H1 (cell line): ENCODE data around the gene PHC2. TPM values are rescaled to one million over a fixed set of nuclear protein-coding genes. Genes with fewer than 3 reads are reported as not detected.

ENCODE experiments used
- CTCF ChIA-PET: fragments of 300-600 bp; sonication (Branson Sonifier 250); formaldehyde crosslinking; loops from one replicate; lab custom pipeline; 2021; ENCODE audit not compliant: partially characterized antibody; lab: Charles Lee
- POLR2A ChIA-PET: fragments of 300-600 bp; sonication (Branson Sonifier 250); formaldehyde crosslinking; loops from one replicate; lab custom pipeline; 2021; ENCODE audit warnings: inconsistent platforms; ENCODE audit not compliant: partially characterized antibody; lab: Charles Lee
- DNase-seq, 2 experiments: peaks; one replicate each; pipeline versions ENCODE4 v3.0.0 to v3.0.0-alpha.2; 2010 to 2022; ENCODE audit warnings: low spot score in 2 of 2, low read depth in 1 of 2, mixed read lengths in 1 of 2
- FAIRE-seq: peaks from 2 replicates; lab custom pipeline; 2011; peaks lifted over from hg19 to GRCh38; lab: Jason Lieb, UNC
- H2AFZ ChIP-seq: 2 replicates; pipeline ENCODE4 v1.8.1; 2012; ENCODE audit warnings: low read length, inconsistent platforms
- H2AK5ac ChIP-seq: 2 replicates; pipeline ENCODE4 v1.6.1; 2013; ENCODE audit warnings: low read depth, low read length
- H2BK120ac ChIP-seq: replicated peaks from 2 replicates; pipeline ENCODE3; 2013; ENCODE audit warnings: low read depth, low read length, inconsistent platforms
- H2BK12ac ChIP-seq: 2 replicates; pipeline ENCODE4 v1.6.1; 2013; ENCODE audit warnings: low read depth, low read length
- H2BK15ac ChIP-seq: 2 replicates; pipeline ENCODE4 v1.6.1; 2013; ENCODE audit warnings: low read length
- H2BK20ac ChIP-seq: 2 replicates; pipeline ENCODE4 v1.6.1; 2013; ENCODE audit warnings: low read length
- H2BK5ac ChIP-seq: 2 replicates; pipeline ENCODE4 v1.6.1; 2013; ENCODE audit warnings: low read depth, low read length
- H3K14ac ChIP-seq: 2 replicates; pipeline ENCODE4 v1.6.1; 2013; ENCODE audit warnings: inconsistent platforms; ENCODE audit not compliant: insufficient read length
- H3K18ac ChIP-seq: 2 replicates; pipeline ENCODE4 v1.6.1; 2013; ENCODE audit warnings: low read length; ENCODE audit errors: extremely low read depth
- H3K23ac ChIP-seq: 2 replicates; pipeline ENCODE4 v1.6.1; 2013; ENCODE audit warnings: inconsistent platforms; ENCODE audit not compliant: insufficient read length
- H3K23me2 ChIP-seq: 2 replicates; pipeline ENCODE4 v1.6.1; 2013; ENCODE audit warnings: low read depth, low read length
- H3K27ac ChIP-seq: 2 replicates; pipeline ENCODE4 v1.6.1; 2011; ENCODE audit warnings: low read depth, low read length, inconsistent platforms
- H3K27me3 ChIP-seq, 4 experiments: replicated peaks in 1 of 4; 1 replicate in 1 of 4; 2 replicates in 3 of 4; pipeline versions ENCODE4 v1.6.1 to v1.8.1; 2011 to 2013; ENCODE audit warnings: low read length in 3 of 4, mild to moderate bottlenecking in 3 of 4, inconsistent platforms in 2 of 4, mixed read lengths in 2 of 4, moderate library complexity in 1 of 4; ENCODE audit not compliant: control insufficient read depth in 3 of 4, insufficient read depth in 3 of 4; ENCODE audit errors: extremely low read depth in 1 of 4
- H3K36me3 ChIP-seq, 4 experiments: 2 replicates each; pipeline versions ENCODE4 v1.6.1 to v1.8.1; 2011 to 2013; ENCODE audit warnings: mild to moderate bottlenecking in 4 of 4, low read length in 3 of 4, moderate library complexity in 2 of 4, control low read depth in 1 of 4, inconsistent platforms in 1 of 4; ENCODE audit not compliant: insufficient read depth in 4 of 4, control insufficient read depth in 2 of 4
- H3K4ac ChIP-seq: replicated peaks from 2 replicates; pipeline ENCODE3; 2013; ENCODE audit warnings: low read length, low read depth, mixed read lengths, inconsistent platforms; ENCODE audit not compliant: insufficient read length
- H3K4me1 ChIP-seq, 4 experiments: replicated peaks in 1 of 4; 1 replicate in 1 of 4; 2 replicates in 3 of 4; pipeline versions ENCODE4 v1.6.1 to v1.8.1; 2011 to 2013; ENCODE audit warnings: low read length in 3 of 4, inconsistent platforms in 2 of 4, mixed read lengths in 1 of 4; ENCODE audit not compliant: insufficient read depth in 4 of 4, control insufficient read depth in 3 of 4
- H3K4me2 ChIP-seq, 2 experiments: 2 replicates each; pipeline versions ENCODE4 v1.6.1 to v1.8.1; 2011 to 2013; ENCODE audit warnings: low read depth in 2 of 2, low read length in 2 of 2, control low read depth in 1 of 2, inconsistent platforms in 1 of 2, mild to moderate bottlenecking in 1 of 2; ENCODE audit not compliant: insufficient read depth in 1 of 2
- H3K4me3 ChIP-seq, 4 experiments: fragments of 200-600, 300-600 bp in 1 of 4; sonication (generic), shearing (Covaris generic), sonication (Bioruptor Twin) in 1 of 4; 2 replicates each; pipeline versions ENCODE4 v1.5.1 to v1.8.1; 2011 to 2016; ENCODE audit warnings: low read length in 4 of 4, low read depth in 3 of 4, control low read depth in 2 of 4, inconsistent platforms in 2 of 4, mild to moderate bottlenecking in 2 of 4, mixed read lengths in 1 of 4, moderate library complexity in 1 of 4; ENCODE audit not compliant: insufficient read depth in 2 of 4; ENCODE audit errors: extremely low read depth in 1 of 4
- H3K56ac ChIP-seq: replicated peaks from 2 replicates; pipeline ENCODE3; 2013; ENCODE audit warnings: low read depth, mild to moderate bottlenecking, mixed read lengths, low read length, inconsistent platforms; ENCODE audit not compliant: insufficient read length
- H3K79me1 ChIP-seq: 2 replicates; pipeline ENCODE4 v1.6.1; 2013; ENCODE audit warnings: low read depth, low read length, control low read depth
- H3K79me2 ChIP-seq, 2 experiments: 2 replicates each; pipeline versions ENCODE4 v1.6.1 to v1.8.1; 2012 to 2013; ENCODE audit warnings: low read length in 2 of 2, mild to moderate bottlenecking in 2 of 2, inconsistent platforms in 1 of 2; ENCODE audit not compliant: insufficient read depth in 2 of 2, control insufficient read depth in 1 of 2
- H3K9ac ChIP-seq, 4 experiments: replicated peaks in 1 of 4; 1 replicate in 1 of 4; 2 replicates in 3 of 4; pipeline versions ENCODE4 v1.6.1 to v1.8.1; 2011 to 2013; ENCODE audit warnings: low read depth in 3 of 4, low read length in 3 of 4, control low read depth in 2 of 4, mild to moderate bottlenecking in 2 of 4, moderate library complexity in 2 of 4, inconsistent platforms in 1 of 4; ENCODE audit errors: extremely low read depth in 1 of 4
- H3K9me3 ChIP-seq, 2 experiments: 2 replicates each; pipeline versions ENCODE4 v1.6.1 to v1.8.1; 2012 to 2013; ENCODE audit warnings: mild to moderate bottlenecking in 2 of 2, moderate library complexity in 2 of 2, control low read depth in 1 of 2, inconsistent platforms in 1 of 2, low read depth in 1 of 2, low read length in 1 of 2, mixed read lengths in 1 of 2; ENCODE audit not compliant: insufficient read depth in 2 of 2
- H4K20me1 ChIP-seq, 2 experiments: replicated peaks in 1 of 2; 2 replicates each; pipeline versions ENCODE3 to v1.8.1; 2011 to 2013; ENCODE audit warnings: inconsistent platforms in 2 of 2, low read length in 2 of 2, mild to moderate bottlenecking in 1 of 2; ENCODE audit not compliant: insufficient read depth in 2 of 2, control insufficient read depth in 1 of 2
- H4K5ac ChIP-seq: 2 replicates; pipeline ENCODE4 v1.6.1; 2013; ENCODE audit warnings: low read length, low read depth, mixed read lengths, inconsistent platforms; ENCODE audit not compliant: insufficient read length
- H4K8ac ChIP-seq: 2 replicates; pipeline ENCODE4 v1.8.0; 2013; ENCODE audit warnings: mild to moderate bottlenecking, moderate library complexity, low read length, inconsistent platforms; ENCODE audit not compliant: insufficient read depth; ENCODE audit errors: extremely low read depth
- H4K91ac ChIP-seq: replicated peaks from 2 replicates; pipeline ENCODE3; 2013; ENCODE audit warnings: low read length, mixed read lengths, inconsistent platforms; ENCODE audit not compliant: insufficient read length
- CREB1 ChIP-seq: IDR thresholded peaks from 2 replicates; pipeline ENCODE4 v1.6.1; 2012; ENCODE audit warnings: inconsistent platforms
- CTBP2 ChIP-seq: IDR thresholded peaks from 2 replicates; pipeline ENCODE4 v1.7.0; 2011; ENCODE audit warnings: borderline replicate concordance, mild to moderate bottlenecking, moderate library complexity, mixed read lengths, low read length; ENCODE audit not compliant: insufficient read depth, insufficient read length
- GABPA ChIP-seq: IDR thresholded peaks from 2 replicates; pipeline ENCODE4 v1.6.1; 2011; ENCODE audit warnings: mild to moderate bottlenecking, low read length, moderate library complexity, borderline replicate concordance; ENCODE audit not compliant: insufficient read depth
- HDAC6 ChIP-seq: IDR thresholded peaks from one replicate; pipeline ENCODE4 v1.7.1; 2012; ENCODE audit warnings: low read depth, mild to moderate bottlenecking, inconsistent platforms, low read length, moderate library complexity
- RAD21 ChIP-seq, 2 experiments: IDR thresholded peaks in 1 of 2; conservative IDR thresholded peaks in 1 of 2; 2 replicates each; pipeline ENCODE4 v1.6.1; 2011; ENCODE audit warnings: low read depth in 2 of 2, low read length in 2 of 2, improper control_type of control experiment in 1 of 2, inconsistent platforms in 1 of 2, mild to moderate bottlenecking in 1 of 2, moderate library complexity in 1 of 2
- WGBS, 2 experiments: shearing (Covaris generic) in 1 of 2; methylation state at CpG; one replicate each; pipeline versions ENCODE4 v1.1.6 to v1.1.7; 2013 to 2015; ENCODE audit warnings: low lambda C conversion rate in 2 of 2, mixed read lengths in 2 of 2, inconsistent platforms in 1 of 2, low coverage in 1 of 2, missing lambda C conversion rate in 1 of 2; ENCODE audit not compliant: insufficient replicate concordance in 2 of 2, insufficient coverage in 1 of 2, insufficient read length in 1 of 2; ENCODE audit errors: extremely low coverage in 1 of 2, missing lambda C conversion rate in 1 of 2; 5-methylcytosine and 5-hydroxymethylcytosine counted together
- polyA plus RNA-seq, 7 experiments: library from polyadenylated mRNA; depleted of rRNA in 3 of 7; stranded (reverse) in 5 of 7; unstranded in 2 of 7; fragments of >200 nt in 5 of 7; fragments of 200-250 nt in 2 of 7; gene quantifications; 1 replicate in 5 of 7; 2 replicates in 1 of 7; 4 replicates in 1 of 7; pipeline versions ENCODE4 v1.2.1 to v1.2.3, GENCODE V29; 2011 to 2013; ENCODE audit warnings: missing spikeins in 2 of 7, mixed read lengths in 2 of 7
- total RNA-seq: library from RNA; stranded (reverse); fragmentation: NEBNext Ultra II Directional; extraction: Animal tissue kit (Norgen Biotek cat#: 25700); gene quantifications from 2 replicates; pipeline ENCODE4 v1.2.1, GENCODE V29; 2021

PHC2 gene
- total and polyA plus RNA-seq, 2 of the 8 experiments (the other 6 are each of a cell fraction or from before 2014, with no cell fraction given): 5.6 to 14.2 TPM

GRCh38 chr1:33426916-33427315 lies 4.0 kb downstream of the PHC2 start:
- Histone ChIP-seq H3K4ac (no peak overlapping the region), H4K91ac (no peak overlapping the region), H2BK15ac (no peak overlapping the region), H3K9ac (no peak overlapping the region), H3K4me2 (no peak overlapping the region), H3K79me1 (no peaks in the 10 kb centered on the region; the same call in 1 of the 2 replicates), H3K36me3 (no peaks in the 10 kb centered on the region), H3K23me2 (peaks cover 5% of the 10 kb centered on the region; the same call in 1 of the 2 replicates), H3K4me1 (peaks cover 0 to 22% (median 7%) of the 10 kb centered on the region in 4 experiments), H3K14ac (no peak overlapping the region), H2BK20ac (no peak overlapping the region), H2BK5ac (no peak overlapping the region), H3K18ac (no peak overlapping the region), H3K27me3 (peaks cover 0 to 22% (median 14%) of the 10 kb centered on the region in 4 experiments; a peak in 5 of 7 replicates), H4K20me1 (no peaks in the 10 kb centered on the region), H3K27ac (no peak overlapping the region), H2AFZ (no peak overlapping the region), H2AK5ac (no peak overlapping the region), H4K8ac (no peak overlapping the region), H2BK120ac (no peak overlapping the region), H3K9me3 (no peaks in the 10 kb centered on the region), H2BK12ac (no peak overlapping the region), H3K23ac (no peak overlapping the region), H3K79me2 (no peaks in the 10 kb centered on the region), H3K56ac (no peak overlapping the region), H3K4me3 (no peak overlapping the region), H4K5ac (no peak overlapping the region)
- POLR2A ChIA-PET: no interaction called here
- no peak for TF ChIP-seq CREB1
- no peak for TF ChIP-seq HDAC6
- no peak for TF ChIP-seq CTBP2
- no peak for TF ChIP-seq RAD21 (IDR thresholded peaks at IDR 0.05 in 1 of 2, conservative IDR thresholded peaks at IDR 0.05 in 1 of 2; ENCODE audit: low read depth in 2 of 2, low read length in 2 of 2)
- TF ChIP-seq GABPA: no peak
- no peak for FAIRE-seq
- WGBS, 2 experiments: 93% methylated on average over 3 of the region's 3 CpGs; no CpG with 5 or more reads in 1 of the 2 experiments
- no peak for DNase-seq
- CTCF ChIA-PET: interaction anchor here (0.8 to 1.2 kb wide), 2 partner anchors 12 to 42 kb away, joined by 3 to 5 read pairs; no protein-coding TSS in a partner anchor
